ENCODE measurements around the gene ALOX5. TPM values are rescaled to one million over a fixed set of nuclear protein-coding genes. Genes with fewer than 3 reads are reported as not detected.

The ALOX5 gene
- total RNA-seq, 4 donors from 2014 or later: 14.2 to 48.5 (median 21.2) TPM

- Histone ChIP-seq H3K36me3 (no peaks in the 10 kb centered on the region), H3K9me3 (no peaks in the 10 kb centered on the region), H3K27me3 (peaks cover 0 to 51% (median 12%) of the 10 kb centered on the region in 4 donors), H3K4me1 (peaks cover 16 to 26% (median 23%) of the 10 kb centered on the region in 4 donors), H3K4me3 (peak overlapping the region; percentile 51 to 62 (median 54)), H3K27ac (replicated peaks in 1 of 4) (peak overlapping the region in 2 of 4 donors; percentile 45 to 58)
- under 1% methylated on average over 9 of the region's 32 CpGs for WGBS
- intact Hi-C loops (cut with DNase I): no loop called here
- TF ChIP-seq POLR2AphosphoS5 (IDR thresholded peaks at IDR 0.05): no peak
- TF ChIP-seq EP300 (IDR thresholded peaks at IDR 0.05): no peak
- no peak for TF ChIP-seq POLR2A (IDR thresholded peaks at IDR 0.05; ENCODE audit: low read depth)
- TF ChIP-seq, protein P1, sequence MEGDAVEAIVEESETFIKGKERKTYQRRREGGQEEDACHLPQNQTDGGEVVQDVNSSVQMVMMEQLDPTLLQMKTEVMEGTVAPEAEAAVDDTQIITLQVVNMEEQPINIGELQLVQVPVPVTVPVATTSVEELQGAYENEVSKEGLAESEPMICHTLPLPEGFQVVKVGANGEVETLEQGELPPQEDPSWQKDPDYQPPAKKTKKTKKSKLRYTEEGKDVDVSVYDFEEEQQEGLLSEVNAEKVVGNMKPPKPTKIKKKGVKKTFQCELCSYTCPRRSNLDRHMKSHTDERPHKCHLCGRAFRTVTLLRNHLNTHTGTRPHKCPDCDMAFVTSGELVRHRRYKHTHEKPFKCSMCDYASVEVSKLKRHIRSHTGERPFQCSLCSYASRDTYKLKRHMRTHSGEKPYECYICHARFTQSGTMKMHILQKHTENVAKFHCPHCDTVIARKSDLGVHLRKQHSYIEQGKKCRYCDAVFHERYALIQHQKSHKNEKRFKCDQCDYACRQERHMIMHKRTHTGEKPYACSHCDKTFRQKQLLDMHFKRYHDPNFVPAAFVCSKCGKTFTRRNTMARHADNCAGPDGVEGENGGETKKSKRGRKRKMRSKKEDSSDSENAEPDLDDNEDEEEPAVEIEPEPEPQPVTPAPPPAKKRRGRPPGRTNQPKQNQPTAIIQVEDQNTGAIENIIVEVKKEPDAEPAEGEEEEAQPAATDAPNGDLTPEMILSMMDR (IDR thresholded peaks at IDR 0.05): no peak
- no peak for DNase-seq (ENCODE audit: extremely low spot score)
These were observed 927 bp upstream of the ALOX5 start for GRCh38 chr10:45373003-45373575.

- peaks cover 0 to 65% (median 12%) of the 10 kb centered on the region in 4 donors for H3K27me3 ChIP-seq
- intact Hi-C loops (cut with DNase I): no loop called here
- peak overlapping the region in 3 of 4 donors; percentile 0 to 60 (median 58) for H3K27ac ChIP-seq (replicated peaks in 1 of 4)
- H3K4me1 ChIP-seq: peaks cover 16 to 26% (median 23%) of the 10 kb centered on the region in 4 donors
- H3K4me3 ChIP-seq: peak overlapping the region; percentile 51 to 62 (median 54)
- 29% methylated on average over 10 of the region's 51 CpGs for WGBS
- no peaks in the 10 kb centered on the region for H3K36me3 ChIP-seq
- no peak for DNase-seq (ENCODE audit: extremely low spot score)
- TF ChIP-seq, protein P1 (IDR thresholded peaks at IDR 0.05): no peak
- TF ChIP-seq EP300 (IDR thresholded peaks at IDR 0.05): no peak
- no peak for TF ChIP-seq POLR2AphosphoS5 (IDR thresholded peaks at IDR 0.05)
- no peak for TF ChIP-seq POLR2A (IDR thresholded peaks at IDR 0.05; ENCODE audit: low read depth)
- H3K9me3 ChIP-seq: no peaks in the 10 kb centered on the region
These were observed 485 bp downstream of the ALOX5 start for GRCh38 chr10:45374350-45375052.

- intact Hi-C loops (cut with DNase I): no loop called here
- no peak for TF ChIP-seq EP300 (IDR thresholded peaks at IDR 0.05)
- peak overlapping the region; percentile 51 to 62 (median 54) for H3K4me3 ChIP-seq
- WGBS: 74% methylated on average over 8 of the region's 8 CpGs
- H3K9me3 ChIP-seq: no peaks in the 10 kb centered on the region
- peaks cover 0 to 71% (median 12%) of the 10 kb centered on the region in 4 donors for H3K27me3 ChIP-seq
- H3K27ac ChIP-seq (replicated peaks in 1 of 4): peak overlapping the region in 1 of 4 donors; percentile 58
- H3K4me1 ChIP-seq: peaks cover 16 to 27% (median 25%) of the 10 kb centered on the region in 4 donors
- DNase-seq (ENCODE audit: extremely low spot score): no peak
- H3K36me3 ChIP-seq: no peaks in the 10 kb centered on the region
These were observed 1.1 kb downstream of the ALOX5 start for GRCh38 chr10:45375101-45375500.

- TF ChIP-seq POLR2A (IDR thresholded peaks at IDR 0.05; ENCODE audit: low read depth): no peak
- TF ChIP-seq, protein P1 (IDR thresholded peaks at IDR 0.05): no peak
- Histone ChIP-seq H3K36me3 (no peaks in the 10 kb centered on the region), H3K4me1 (peaks cover 16 to 27% (median 25%) of the 10 kb centered on the region in 4 donors), H3K27me3 (peaks cover 0 to 78% (median 12%) of the 10 kb centered on the region in 4 donors), H3K9me3 (no peaks in the 10 kb centered on the region), H3K27ac (replicated peaks in 1 of 4) (no peak overlapping the region), H3K4me3 (no peak overlapping the region)
- DNase-seq (ENCODE audit: extremely low spot score): no peak
- intact Hi-C loops (cut with DNase I): no loop called here
- 74% methylated on average over 12 of the region's 12 CpGs for WGBS
These were observed 1.8 kb downstream of the ALOX5 start for GRCh38 chr10:45375716-45376231.

DNA sequence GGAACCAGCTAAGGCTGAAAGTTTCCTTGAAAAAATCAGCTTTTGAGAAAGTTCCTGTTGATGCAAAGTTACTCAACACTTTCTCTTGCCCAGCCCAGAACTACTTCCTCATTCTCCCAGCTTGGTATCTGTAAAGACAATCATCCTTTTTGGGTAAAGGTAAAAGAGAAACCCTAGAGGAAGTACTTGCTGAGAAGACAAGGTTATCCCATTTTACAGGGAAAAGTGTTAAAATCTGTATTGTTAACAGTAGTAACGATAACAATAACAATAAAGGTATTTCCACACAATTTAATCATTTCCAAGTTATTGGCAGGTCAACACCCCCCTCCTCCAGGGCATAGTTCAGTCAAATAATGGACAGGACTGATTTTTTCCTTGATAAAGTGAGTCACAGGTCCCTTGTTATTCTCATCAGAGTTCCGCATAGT is 2.4 kb downstream of the ALOX5 start:
- Histone ChIP-seq H3K27me3 (peaks cover 0 to 84% (median 12%) of the 10 kb centered on the region in 4 donors), H3K4me1 (peaks cover 16 to 27% (median 25%) of the 10 kb centered on the region in 4 donors), H3K27ac (replicated peaks in 1 of 4) (no peak overlapping the region), H3K4me3 (no peak overlapping the region), H3K9me3 (no peaks in the 10 kb centered on the region), H3K36me3 (no peaks in the 10 kb centered on the region)
- DNase-seq (ENCODE audit: extremely low spot score): no peak
- intact Hi-C loops (cut with DNase I): no loop called here
- no peak for TF ChIP-seq POLR2AphosphoS5 (IDR thresholded peaks at IDR 0.05)
- no peak for TF ChIP-seq POLR2A (IDR thresholded peaks at IDR 0.05; ENCODE audit: low read depth)
- TF ChIP-seq, protein P1 (IDR thresholded peaks at IDR 0.05): no peak
- no peak for TF ChIP-seq EP300 (IDR thresholded peaks at IDR 0.05)
- WGBS: 82% methylated on average over 2 of the region's 2 CpGs
